Heart right ventricle (tissue), 16 donors: ENCODE measurements around the gene ATAD3A. TPM values are rescaled to one million over a fixed set of nuclear protein-coding genes. Genes with fewer than 3 reads are reported as not detected.
"Not testable (repeated sequence)": the region's sequence is repeated elsewhere in the genome, so short reads cannot be mapped to it uniquely, and the experiment has no call there.

Experiments used
- ATAC-seq, 8 donors: fragments of 200-7000 bp; cut with Tn5 transposase; one replicate each; pipeline ENCODE4 v1.9.1; 2020; ENCODE audit warnings: mild to moderate bottlenecking in 8 of 8, moderate library complexity in 8 of 8, moderate number of reproducible peaks in 1 of 8
- DNase-seq, 2 donors: peaks; one replicate each; pipeline ENCODE4 v3.0.0-alpha.2; 2020
- H3K27ac ChIP-seq, 10 donors: fragments of 200-600 bp; sonication (generic) in 2 of 10; one replicate each; pipeline versions ENCODE4 v1.5.0 to v1.8.0; 2020 to 2022; ENCODE audit warnings: mild to moderate bottlenecking in 3 of 10
- H3K27me3 ChIP-seq, 7 donors: fragments of 200-600 bp; one replicate each; pipeline ENCODE4 v1.8.0; 2021 to 2022; ENCODE audit warnings: mild to moderate bottlenecking in 2 of 7
- H3K36me3 ChIP-seq, 9 donors: fragments of 200-600 bp; sonication (generic) in 1 of 9; one replicate each; pipeline versions ENCODE4 v1.5.0 to v1.8.0; 2020 to 2022; ENCODE audit warnings: mild to moderate bottlenecking in 2 of 9
- H3K4me1 ChIP-seq, 9 donors: fragments of 200-600 bp; sonication (generic) in 1 of 9; one replicate each; pipeline versions ENCODE4 v1.5.0 to v1.8.0; 2020 to 2022; ENCODE audit warnings: mild to moderate bottlenecking in 4 of 9
- H3K4me3 ChIP-seq, 10 donors: fragments of 200-600 bp; sonication (generic) in 2 of 10; one replicate each; pipeline versions ENCODE4 v1.5.0 to v1.8.0; 2020 to 2022; ENCODE audit warnings: mild to moderate bottlenecking in 7 of 10, moderate library complexity in 2 of 10
- H3K9me3 ChIP-seq, 11 donors: fragments of 200-600 bp in 10 of 11; sonication (generic) in 2 of 11; one replicate each; pipeline versions ENCODE4 v1.5.0 to v1.8.0; 2013 to 2022; ENCODE audit warnings: mild to moderate bottlenecking in 2 of 11, control low read depth in 1 of 11, moderate library complexity in 1 of 11
- CTCF ChIP-seq, 9 donors: fragments of 200-600 bp; sonication (generic) in 2 of 9; IDR thresholded peaks; one replicate each; pipeline versions ENCODE4 v1.5.0 to v1.8.0; 2021 to 2022; ENCODE audit warnings: antibody characterized with exemption in 9 of 9, mild to moderate bottlenecking in 5 of 9, moderate library complexity in 1 of 9
- WGBS, 2 donors: extraction: QIAGEN DNeasy Blood & Tissue Kit; methylation state at CpG; one replicate each; pipeline ENCODE4 v1.1.7; 2013; ENCODE audit warnings: inconsistent platforms in 1 of 2; 5-methylcytosine and 5-hydroxymethylcytosine counted together
- intact Hi-C, 10 donors: fragments of 100-400 bp; cut with DNase I; formaldehyde crosslinking; loops; one replicate each; pipeline versions ENCODE4 v1.11.1 to v1.14.2; 2022
- polyA plus RNA-seq, 2 donors: library from polyadenylated mRNA; stranded (reverse); fragments of 200-250 nt; gene quantifications; one replicate each; pipeline ENCODE4 v1.2.3, GENCODE V29; 2013
- total RNA-seq, 10 donors: library from RNA; stranded (reverse); fragmentation: NEBNext Ultra II Directional in 3 of 10; extraction: Animal tissue kit (Norgen Biotek cat#: 25700) in 3 of 10; gene quantifications; one replicate each; pipeline versions ENCODE4 v1.2.1 to v1.2.4, GENCODE V29; 2021 to 2023
- donor health status: Arrhythmogenic right ventricular cardiomyopathy.
- donor health status: ischemic (EF 13 %, LVEDD 7.1; RV severe dilation, severe dysfunction).
- donor health status: healthy with polysubstance abuse.
- donor health status: DM: no; HTN: yes; CAD: no.
- donor health status: DM: no; HTN: no; CAD: no.
- donor health status: ischemic (EF 25% LVEDD 6.9; RV normal size, moderate dysfunction).
- donor health status: ischemic (EF 25% LVEDD 5.7; RV mildly dilated, moderate dysfunction).
- donor health status: healthy.
- donor health status: DM: yes; HTN: yes; CAD: no.
- donor health status: Ischemic cardiomyopathy.
- donor health status: ischemic (EF 35%, LVEDD 5.7; RV mildly dilated, moderate dysfunction).
- donor health status: nonischemic (EF 11% LVEDD 7.7; RV severe dilation, severe dysfunction).
- donor health status: DM: yes; HTN: yes; CAD: no.
- donor health status: PGD.
- donor health status: ischemic (EF 29% LVEDD 5.4; RV normal size, mild dysfunction).
- donor health status: nonischemic (EF 23%, LVEDD 6.1; RV moderate dilation, normal function).

ATAD3A gene
- total and polyA plus RNA-seq, 12 donors: 13.2 to 39.4 (median 16.0) TPM

- 17 to 21% methylated on average over 16 of the region's 16 CpGs for WGBS, 2 donors
- ATAC-seq (no peak), DNase-seq (no peak)
- H3K27me3 ChIP-seq: no peaks in the 10 kb centered on the region
- H3K9me3 ChIP-seq: no peaks in the 10 kb centered on the region
- peaks cover 0 to 4% (median 0%) of the 10 kb centered on the region in 9 donors for H3K36me3 ChIP-seq
- H3K4me3 ChIP-seq: peak overlapping the region; percentile 4 to 98 (median 81)
- intact Hi-C loops: no loop called here
- H3K4me1 ChIP-seq: peaks cover 0 to 28% (median 19%) of the 10 kb centered on the region in 9 donors
- TF ChIP-seq CTCF (IDR thresholded peaks at IDR 0.05): no peak
- H3K27ac ChIP-seq: peak overlapping the region in 9 of 10 donors; percentile 71 to 89 (median 84)
These were observed 41.2 kb upstream of the ATAD3A start for GRCh38 chr1:1470626-1471388.

- Histone ChIP-seq H3K4me3 (peak within 1 kb of the TSS; percentile 4 to 98 (median 81)), H3K27me3 (no peaks in the 10 kb centered on the region), H3K4me1 (peaks cover 0 to 28% (median 19%) of the 10 kb centered on the region in 9 donors), H3K27ac (peak within 1 kb of the TSS in 9 of 10 donors; percentile 71 to 89 (median 84)), H3K36me3 (peaks cover 0 to 6% (median 0%) of the 10 kb centered on the region in 9 donors), H3K9me3 (no peaks in the 10 kb centered on the region)
- 0 to 1% methylated on average over 56 to 80 of the region's 87 CpGs for WGBS, 2 donors
- intact Hi-C loops: no loop called here
- ATAC-seq: peak; percentile 97 to 99 (median 99)
- peak; percentile 93 to 94 for DNase-seq
- TF ChIP-seq CTCF (IDR thresholded peaks at IDR 0.05): no peak
These were observed 40.4 kb upstream of the ATAD3A start, which contains the start of gene ATAD3B for GRCh38 chr1:1471389-1472052. ATAD3B (plus strand) TSS chr1:1471765; CDS start chr1:1471885, 120 bp downstream.

GRCh38 chr1:1472053-1472876, 39.7 kb upstream of the ATAD3A start:
- 3 to 4% methylated on average over 46 to 57 of the region's 65 CpGs for WGBS, 2 donors
- DNase-seq, H3K27me3 ChIP-seq, intact Hi-C loops, H3K9me3 ChIP-seq, ATAC-seq: not testable (repeated sequence)
- peaks cover 0 to 28% (median 19%) of the 10 kb centered on the region in 9 donors for H3K4me1 ChIP-seq
- H3K27ac ChIP-seq: peak overlapping the region in 8 of 10 donors; percentile 82 to 89 (median 84)
- H3K36me3 ChIP-seq: peaks cover 0 to 12% (median 0%) of the 10 kb centered on the region in 9 donors
- H3K4me3 ChIP-seq: peak overlapping the region; percentile 4 to 98 (median 81)

- ATAC-seq, intact Hi-C loops, H3K27ac ChIP-seq, DNase-seq, H3K4me3 ChIP-seq, H3K27me3 ChIP-seq, H3K9me3 ChIP-seq: not testable (repeated sequence)
- Histone ChIP-seq H3K4me1 (peaks cover 0 to 20% (median 14%) of the 10 kb centered on the region in 9 donors), H3K36me3 (peaks cover 0 to 43% (median 26%) of the 10 kb centered on the region in 9 donors)
- WGBS, 2 donors: 77 to 82% methylated on average over 13 to 15 of the region's 17 CpGs
These were observed 36.0 kb upstream of the ATAD3A start for GRCh38 chr1:1476011-1476410.

- intact Hi-C loops: no loop called here
- Histone ChIP-seq H3K36me3 (peaks cover 0 to 49% (median 28%) of the 10 kb centered on the region in 9 donors), H3K9me3 (no peaks in the 10 kb centered on the region), H3K4me3 (no peak overlapping the region), H3K27ac (no peak overlapping the region), H3K27me3 (no peaks in the 10 kb centered on the region), H3K4me1 (peaks cover 0 to 19% (median 14%) of the 10 kb centered on the region in 9 donors)
- WGBS, 2 donors: 96 to 97% methylated on average over 22 of the region's 22 CpGs
- TF ChIP-seq CTCF (IDR thresholded peaks at IDR 0.05): no peak
- no peak for DNase-seq
- ATAC-seq: no peak
These were observed 34.8 kb upstream of the ATAD3A start for GRCh38 chr1:1477206-1477605.
